MV-4-11 (cell line): Measurements from ENCODE around the gene TMEM63B.

Experiments
- DNase-seq: peaks from one replicate; lab custom pipeline; 2025; lab: John Stamatoyannopoulos, UW

TMEM63B gene

DNA sequence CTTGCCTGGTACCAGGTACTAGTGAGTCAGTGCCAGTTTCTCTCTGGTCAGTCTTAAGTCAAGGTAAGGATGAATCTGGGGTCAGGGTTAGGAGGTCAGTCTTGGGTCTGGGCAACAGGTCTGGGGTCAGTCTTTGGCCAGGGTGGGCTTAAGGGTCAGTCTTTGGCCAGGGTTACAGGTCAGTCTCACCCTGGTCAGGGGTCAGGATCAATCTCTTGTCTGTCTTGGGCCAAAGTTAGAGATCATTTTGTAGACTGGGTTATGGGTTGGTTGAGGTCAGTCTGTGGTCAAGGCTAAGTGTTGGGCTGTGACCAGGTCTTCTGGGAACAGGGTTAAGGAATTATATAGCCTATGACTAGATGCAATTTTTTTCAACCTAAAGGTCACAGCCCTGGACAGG lies 18.5 kb downstream of the TMEM63B start:
- no peak for DNase-seq

DNA sequence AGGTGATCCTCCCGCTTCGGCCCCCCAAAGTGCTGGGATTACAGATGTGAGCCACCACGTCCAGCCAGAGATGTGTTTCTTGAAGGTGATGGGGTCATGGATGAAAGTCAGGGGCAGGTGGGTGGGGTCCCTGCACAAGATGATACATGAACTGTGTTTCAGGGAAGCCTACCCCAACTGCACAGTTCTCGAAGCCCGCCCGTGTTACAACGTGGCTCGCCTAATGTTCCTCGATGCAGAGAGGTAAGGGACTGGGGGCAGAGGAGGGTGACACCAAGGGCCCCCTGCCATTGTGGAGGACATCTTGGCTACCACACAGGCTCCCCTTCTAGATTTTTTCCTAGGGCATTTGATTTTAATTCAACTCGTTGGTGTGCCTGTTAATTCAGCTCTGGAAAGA lies 19.3 kb downstream of the TMEM63B start:
- no peak for DNase-seq

DNA sequence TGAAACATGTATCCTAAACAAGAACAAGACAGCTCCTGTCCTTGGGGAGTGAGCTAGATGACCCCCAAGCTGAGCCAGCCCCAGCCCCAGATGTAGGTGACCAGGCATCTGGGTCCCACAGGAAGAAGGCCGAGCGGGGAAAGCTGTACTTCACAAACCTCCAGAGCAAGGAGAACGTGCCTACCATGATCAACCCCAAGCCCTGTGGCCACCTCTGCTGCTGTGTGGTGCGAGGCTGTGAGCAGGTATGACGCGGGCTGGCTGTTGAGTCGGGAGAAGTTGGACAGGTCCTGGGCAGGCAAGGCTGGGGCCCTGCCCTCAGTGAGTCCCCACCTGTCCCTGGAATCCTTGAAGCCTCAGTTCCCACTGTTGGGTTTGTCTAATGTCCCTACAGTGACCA lies 19.9 kb downstream of the TMEM63B start:
- DNase-seq = no peak

- DNase-seq = no peak
These were observed 21.0 kb downstream of the TMEM63B start for GRCh38 chr6:44148306-44148705.

- DNase-seq = no peak
These were observed 22.1 kb downstream of the TMEM63B start for GRCh38 chr6:44149369-44150012.

GRCh38 chr6:44150317-44150917 lies 23.1 kb downstream of the TMEM63B start:
- no peak for DNase-seq

GRCh38 chr6:44151348-44152108 lies 24.2 kb downstream of the TMEM63B start:
- DNase-seq = peak; percentile 47

GRCh38 chr6:44152109-44152461 lies 24.7 kb downstream of the TMEM63B start:
- DNase-seq = no peak

DNA sequence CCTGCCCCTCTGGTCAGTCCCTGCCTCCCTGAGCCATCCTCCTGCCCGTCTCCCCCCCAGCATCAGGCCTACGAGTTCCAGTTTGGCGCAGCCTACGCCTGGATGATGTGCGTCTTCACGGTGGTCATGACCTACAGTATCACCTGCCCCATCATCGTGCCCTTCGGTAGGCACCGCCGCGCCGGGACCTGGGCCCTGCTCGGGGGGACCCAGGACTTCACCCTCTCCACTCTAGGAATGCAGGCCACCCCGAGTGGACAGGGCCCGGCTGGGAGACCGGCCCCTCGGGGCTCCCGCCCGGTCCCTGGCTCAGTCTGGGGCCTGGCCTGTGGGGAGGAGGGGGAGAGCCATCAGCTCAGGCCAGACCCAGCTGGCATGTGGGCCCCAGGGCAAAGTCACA lies 25.2 kb downstream of the TMEM63B start:
- no peak for DNase-seq

DNA sequence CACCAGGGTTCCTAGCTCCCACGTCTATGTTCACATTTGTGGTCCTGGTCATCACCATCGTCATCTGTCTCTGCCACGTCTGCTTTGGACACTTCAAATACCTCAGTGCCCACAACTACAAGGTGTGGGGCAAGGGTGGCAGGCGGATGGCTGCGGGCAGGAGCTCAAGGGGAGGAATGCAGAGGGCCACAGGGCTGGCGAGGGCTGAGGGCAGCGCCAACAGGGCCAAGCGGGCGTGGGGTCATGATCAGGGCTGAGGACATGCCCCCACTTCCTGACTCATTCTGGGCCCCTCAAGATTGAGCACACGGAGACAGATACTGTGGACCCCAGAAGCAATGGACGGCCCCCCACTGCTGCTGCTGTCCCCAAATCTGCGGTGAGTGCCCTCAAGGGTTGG lies 26.7 kb downstream of the TMEM63B start:
- no peak for DNase-seq

GRCh38 chr6:44156494-44157151 lies 29.3 kb downstream of the TMEM63B start:
- DNase-seq = no peak

GRCh38 chr6:44157152-44157521 lies 29.8 kb downstream of the TMEM63B start:
- peak; percentile 43 for DNase-seq

- no peak for DNase-seq
These were observed 31.4 kb downstream of the TMEM63B start, which contains the start of gene CAPN11 for GRCh38 chr6:44158770-44159228. CAPN11 (plus strand) TSS chr6:44158820; CDS start chr6:44158849, 29 bp downstream.

GRCh38 chr6:44161997-44162338 lies 34.6 kb downstream of the TMEM63B start:
- no peak for DNase-seq

DNA sequence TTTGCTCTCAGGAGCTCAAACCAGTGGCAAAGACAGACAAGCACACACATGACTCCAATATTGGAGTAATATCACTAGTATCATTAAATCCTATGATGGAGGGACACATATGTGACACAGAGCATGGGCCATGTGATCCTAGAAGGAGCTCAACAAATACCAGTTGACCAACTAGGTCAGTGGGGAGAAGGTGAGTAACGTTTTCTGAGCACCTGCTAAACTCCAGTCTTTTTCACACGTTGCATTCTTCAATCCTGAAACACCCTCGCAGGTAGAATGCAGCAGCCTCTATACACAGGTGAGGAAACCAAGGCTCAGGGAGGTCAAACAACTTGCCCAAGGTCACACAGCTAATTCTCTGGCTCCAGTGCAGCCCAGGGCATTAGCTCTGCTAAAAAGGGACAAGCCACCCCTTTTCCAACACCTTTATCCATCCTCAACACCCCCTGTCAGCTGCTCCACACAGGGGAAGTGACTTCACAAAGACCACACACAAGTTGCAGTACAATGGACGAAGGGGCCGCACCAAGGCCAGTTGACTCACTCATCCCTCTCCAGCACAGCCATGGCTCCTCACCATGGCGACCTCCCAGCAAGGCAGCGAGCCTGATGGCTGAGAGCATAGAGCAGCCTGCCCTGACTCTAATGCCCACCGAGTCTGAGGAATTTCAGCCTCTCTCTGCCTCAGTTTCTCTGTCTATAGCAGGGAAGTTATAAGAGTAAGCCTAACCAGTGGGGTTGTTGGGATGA lies 35.7 kb downstream of the TMEM63B start:
- DNase-seq = no peak

GRCh38 chr6:44166116-44166515 lies 38.8 kb downstream of the TMEM63B start:
- no peak for DNase-seq

GRCh38 chr6:44166591-44167184 lies 39.3 kb downstream of the TMEM63B start:
- DNase-seq = peak; percentile 31

GRCh38 chr6:44167567-44167966 lies 40.2 kb downstream of the TMEM63B start:
- no peak for DNase-seq

DNA sequence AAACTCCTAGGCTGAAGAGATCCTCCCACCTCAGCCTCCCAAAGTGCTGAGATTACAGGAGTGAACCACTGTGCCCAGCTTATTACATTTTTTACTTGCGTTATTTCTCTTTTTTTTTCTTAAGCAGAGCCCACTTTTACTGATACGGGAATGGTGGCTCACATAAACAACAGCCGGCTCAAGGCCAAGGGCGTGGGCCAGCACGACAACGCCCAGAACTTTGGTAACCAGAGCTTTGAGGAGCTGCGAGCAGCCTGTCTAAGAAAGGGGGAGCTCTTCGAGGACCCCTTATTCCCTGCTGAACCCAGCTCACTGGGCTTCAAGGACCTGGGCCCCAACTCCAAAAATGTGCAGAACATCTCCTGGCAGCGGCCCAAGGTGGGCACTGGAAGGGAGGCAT lies 41.8 kb downstream of the TMEM63B start:
- DNase-seq = no peak

GRCh38 chr6:44169886-44170570 lies 42.7 kb downstream of the TMEM63B start:
- DNase-seq = no peak

- DNase-seq = no peak
These were observed 44.7 kb downstream of the TMEM63B start for GRCh38 chr6:44171899-44172546.
